Progenitor cell of endocrine pancreas (in vitro differentiated cells): Measurements from ENCODE around the gene MAP2K3. TPM values are rescaled to one million over a fixed set of nuclear protein-coding genes. Genes with fewer than 3 reads are reported as not detected.
"Not testable (repeated sequence)": the region's sequence is repeated elsewhere in the genome, so short reads cannot be mapped to it uniquely, and the experiment has no call there.

Experiments used
- DNase-seq: peaks from one replicate; pipeline ENCODE4 v3.0.0; 2021; ENCODE audit warnings: low spot score; ENCODE audit not compliant: unreplicated experiment
- H3K27ac Mint-ChIP-seq: 2 replicates; pipeline ENCODE4 v1.8.0; 2021; ENCODE audit warnings: mild to moderate bottlenecking, moderate library complexity, mixed read lengths
- H3K27me3 Mint-ChIP-seq: 2 replicates; pipeline ENCODE4 v1.8.0; 2021; ENCODE audit warnings: mixed read lengths
- H3K36me3 Mint-ChIP-seq: 2 replicates; pipeline ENCODE4 v1.8.0; 2022; ENCODE audit warnings: mixed read lengths; ENCODE audit not compliant: insufficient read depth
- H3K4me1 Mint-ChIP-seq: 2 replicates; pipeline ENCODE4 v1.8.0; 2021; ENCODE audit warnings: low read depth, mixed read lengths
- H3K4me3 Mint-ChIP-seq: 2 replicates; pipeline ENCODE4 v1.8.0; 2021; ENCODE audit warnings: low read depth, mild to moderate bottlenecking, moderate library complexity, mixed read lengths
- H3K9me3 Mint-ChIP-seq: 2 replicates; pipeline ENCODE4 v1.8.0; 2021; ENCODE audit warnings: low read depth, mixed read lengths
- total RNA-seq: library from RNA; stranded (reverse); gene quantifications from 2 replicates; pipeline ENCODE4 v1.2.1, GENCODE V29; 2021
- TF ChIP-seq, protein P1 (sequence below): fragments of 200-600 bp; sonication (generic); IDR thresholded peaks from one replicate; pipeline ENCODE4 v1.5.0; 2021; ENCODE audit warnings: antibody characterized with exemption, mild to moderate bottlenecking; ENCODE audit not compliant: unreplicated experiment

The MAP2K3 gene
- total RNA-seq, 1 donor from 2014 or later: 24.7 TPM

DNA sequence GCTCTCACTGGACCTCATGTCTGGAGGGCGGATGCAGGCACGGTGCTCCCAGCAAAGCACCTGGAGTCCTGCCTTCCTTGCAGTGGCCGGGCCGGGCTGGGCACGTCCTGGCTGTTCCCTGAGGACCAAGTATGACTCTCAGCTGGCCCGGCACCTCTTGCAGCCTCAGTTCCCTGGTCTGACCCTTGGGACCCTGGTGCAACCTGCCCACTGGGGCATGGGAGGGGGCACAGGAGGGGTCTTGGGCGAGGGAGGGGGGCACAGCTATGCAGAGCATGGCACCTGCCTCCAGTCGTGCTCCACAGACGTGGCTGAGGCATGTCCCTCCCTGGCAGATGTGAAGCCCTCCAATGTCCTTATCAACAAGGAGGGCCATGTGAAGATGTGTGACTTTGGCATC is 19.6 kb downstream of the MAP2K3 start:
- peaks cover 29% of the 10 kb centered on the region for H3K36me3 Mint-ChIP-seq
- H3K9me3 Mint-ChIP-seq: peaks cover 12% of the 10 kb centered on the region
- H3K4me3 Mint-ChIP-seq: no peak overlapping the region
- H3K4me1 Mint-ChIP-seq: no peaks in the 10 kb centered on the region
- DNase-seq: no peak
- TF ChIP-seq, protein P1, sequence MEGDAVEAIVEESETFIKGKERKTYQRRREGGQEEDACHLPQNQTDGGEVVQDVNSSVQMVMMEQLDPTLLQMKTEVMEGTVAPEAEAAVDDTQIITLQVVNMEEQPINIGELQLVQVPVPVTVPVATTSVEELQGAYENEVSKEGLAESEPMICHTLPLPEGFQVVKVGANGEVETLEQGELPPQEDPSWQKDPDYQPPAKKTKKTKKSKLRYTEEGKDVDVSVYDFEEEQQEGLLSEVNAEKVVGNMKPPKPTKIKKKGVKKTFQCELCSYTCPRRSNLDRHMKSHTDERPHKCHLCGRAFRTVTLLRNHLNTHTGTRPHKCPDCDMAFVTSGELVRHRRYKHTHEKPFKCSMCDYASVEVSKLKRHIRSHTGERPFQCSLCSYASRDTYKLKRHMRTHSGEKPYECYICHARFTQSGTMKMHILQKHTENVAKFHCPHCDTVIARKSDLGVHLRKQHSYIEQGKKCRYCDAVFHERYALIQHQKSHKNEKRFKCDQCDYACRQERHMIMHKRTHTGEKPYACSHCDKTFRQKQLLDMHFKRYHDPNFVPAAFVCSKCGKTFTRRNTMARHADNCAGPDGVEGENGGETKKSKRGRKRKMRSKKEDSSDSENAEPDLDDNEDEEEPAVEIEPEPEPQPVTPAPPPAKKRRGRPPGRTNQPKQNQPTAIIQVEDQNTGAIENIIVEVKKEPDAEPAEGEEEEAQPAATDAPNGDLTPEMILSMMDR: no peak
- no peak overlapping the region for H3K27ac Mint-ChIP-seq
- no peaks in the 10 kb centered on the region for H3K27me3 Mint-ChIP-seq

DNA sequence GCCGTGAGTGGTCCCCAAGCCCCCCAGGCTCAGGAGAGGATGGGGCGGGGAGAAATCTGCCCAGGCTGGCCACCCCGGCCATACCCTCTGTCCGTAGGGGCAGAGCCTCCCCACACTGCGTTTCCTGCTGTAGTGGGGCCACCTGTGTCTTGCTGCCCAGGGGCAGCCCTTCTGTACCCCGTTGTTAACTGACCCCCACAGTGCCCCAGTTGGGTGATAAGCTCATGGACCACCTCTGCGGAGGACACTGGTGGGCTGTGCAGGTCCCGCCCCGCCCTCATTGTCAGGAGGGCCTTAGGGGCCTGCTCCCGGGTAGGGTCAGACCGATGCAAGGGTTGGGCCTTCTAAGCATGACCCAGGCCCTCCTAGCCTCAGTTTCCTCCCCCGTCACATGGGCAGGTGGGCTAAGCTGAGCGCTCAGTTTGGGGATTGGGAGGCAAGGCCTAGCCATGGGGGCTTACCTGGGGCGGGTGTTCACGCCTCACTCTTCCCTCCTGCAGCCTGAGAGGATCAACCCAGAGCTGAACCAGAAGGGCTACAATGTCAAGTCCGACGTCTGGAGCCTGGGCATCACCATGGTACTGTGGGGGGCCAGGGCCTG is 20.1 kb downstream of the MAP2K3 start:
- not testable (repeated sequence) for H3K4me1 Mint-ChIP-seq, H3K27me3 Mint-ChIP-seq, DNase-seq, H3K27ac Mint-ChIP-seq, H3K4me3 Mint-ChIP-seq
- Mint-ChIP-seq H3K9me3 (peaks cover 12% of the 10 kb centered on the region), H3K36me3 (peaks cover 29% of the 10 kb centered on the region)

DNA sequence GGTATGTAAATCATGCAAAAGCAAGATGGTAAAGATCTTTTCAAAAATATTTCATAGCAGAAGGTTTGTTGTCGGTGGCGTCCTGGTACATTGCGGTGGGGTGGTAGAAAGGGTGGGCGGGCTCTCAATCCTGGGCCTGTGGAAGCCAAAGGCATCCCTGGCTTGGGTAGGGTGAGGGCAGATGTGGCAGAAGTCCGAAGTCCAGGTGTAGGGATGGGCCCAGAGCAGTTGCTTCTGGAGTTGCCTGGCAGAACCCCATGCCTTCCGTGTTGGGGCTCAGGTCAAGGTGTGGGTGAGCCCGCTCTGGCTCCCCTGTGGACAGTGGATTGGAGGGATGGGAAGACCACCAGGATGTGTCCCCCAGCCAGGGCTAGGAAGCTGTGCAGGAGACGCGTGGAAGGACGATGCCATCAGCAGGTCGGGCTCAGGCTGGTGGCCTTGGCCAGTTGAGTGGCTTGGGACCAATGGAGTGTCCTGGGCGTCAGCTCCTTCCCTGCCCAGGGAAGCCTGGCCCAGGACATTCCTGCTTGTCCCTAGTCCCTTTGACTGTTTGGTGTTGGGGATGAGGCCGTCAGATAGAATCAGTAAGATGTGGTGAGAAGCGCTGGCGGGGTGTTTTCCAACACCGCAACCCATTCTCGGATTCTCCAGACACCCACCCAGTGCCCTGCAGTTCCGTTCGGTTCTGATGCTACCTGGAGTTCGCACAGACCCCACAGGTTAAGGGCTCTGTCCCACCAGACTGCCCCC is 21.1 kb downstream of the MAP2K3 start:
- not testable (repeated sequence) for DNase-seq, H3K4me3 Mint-ChIP-seq, H3K9me3 Mint-ChIP-seq, H3K4me1 Mint-ChIP-seq, H3K27me3 Mint-ChIP-seq, H3K27ac Mint-ChIP-seq
- H3K36me3 Mint-ChIP-seq: peaks cover 31% of the 10 kb centered on the region

DNA sequence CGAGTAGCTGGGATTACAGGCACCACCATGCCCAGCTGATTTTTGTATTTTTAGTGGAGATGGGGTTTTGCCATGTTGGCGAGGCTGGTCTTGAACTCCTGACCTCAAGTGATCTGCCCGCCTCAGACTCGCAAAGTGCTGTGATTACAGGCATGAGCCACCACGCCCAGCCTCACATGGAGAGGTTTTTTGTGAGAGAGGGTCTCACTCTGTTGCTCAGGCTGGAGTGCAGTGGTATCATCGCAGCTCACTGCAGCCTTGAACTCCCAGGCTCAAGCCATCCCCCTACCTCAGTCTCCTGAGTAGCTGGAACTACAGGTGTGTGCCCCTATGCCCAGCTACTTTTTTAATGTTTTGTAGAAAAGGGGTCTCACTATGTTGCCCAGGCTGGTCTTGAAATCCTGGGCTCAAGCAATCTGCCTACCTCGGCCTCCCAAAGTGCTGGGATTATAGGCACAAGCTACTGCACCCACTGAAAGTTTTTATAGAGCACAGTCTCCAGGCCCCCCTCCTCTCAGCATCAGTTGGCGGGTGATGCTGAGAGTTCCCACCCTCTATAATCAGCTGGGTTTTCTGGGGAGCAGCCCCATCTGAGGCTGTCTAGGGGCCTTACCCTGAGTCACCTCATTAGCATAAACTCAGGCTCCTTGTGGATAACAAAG is 22.2 kb downstream of the MAP2K3 start:
- H3K27me3 Mint-ChIP-seq, H3K4me3 Mint-ChIP-seq, H3K27ac Mint-ChIP-seq, DNase-seq, H3K4me1 Mint-ChIP-seq, H3K9me3 Mint-ChIP-seq: not testable (repeated sequence)
- peaks cover 26% of the 10 kb centered on the region for H3K36me3 Mint-ChIP-seq

DNA sequence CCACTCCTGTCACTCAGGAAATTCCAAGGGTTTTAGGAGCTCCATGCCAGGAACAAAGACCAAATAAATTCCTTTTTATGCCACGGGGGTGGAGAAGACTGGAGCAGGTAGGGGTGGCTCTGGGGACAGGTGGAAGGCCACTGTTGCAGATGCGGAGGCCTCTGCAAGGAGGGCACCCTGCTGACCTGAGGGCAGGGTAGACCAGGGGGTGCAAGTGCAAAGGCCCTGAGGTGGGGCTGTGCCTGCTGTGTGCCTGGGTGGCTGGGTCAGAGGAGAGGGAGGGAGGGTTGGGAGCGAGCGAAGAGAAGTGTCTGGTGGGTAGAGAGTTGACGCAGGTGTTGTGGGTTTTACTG is 22.7 kb downstream of the MAP2K3 start:
- peaks cover 26% of the 10 kb centered on the region for H3K36me3 Mint-ChIP-seq
- H3K4me1 Mint-ChIP-seq, DNase-seq, H3K4me3 Mint-ChIP-seq, H3K27me3 Mint-ChIP-seq, H3K27ac Mint-ChIP-seq, H3K9me3 Mint-ChIP-seq: not testable (repeated sequence)

DNA sequence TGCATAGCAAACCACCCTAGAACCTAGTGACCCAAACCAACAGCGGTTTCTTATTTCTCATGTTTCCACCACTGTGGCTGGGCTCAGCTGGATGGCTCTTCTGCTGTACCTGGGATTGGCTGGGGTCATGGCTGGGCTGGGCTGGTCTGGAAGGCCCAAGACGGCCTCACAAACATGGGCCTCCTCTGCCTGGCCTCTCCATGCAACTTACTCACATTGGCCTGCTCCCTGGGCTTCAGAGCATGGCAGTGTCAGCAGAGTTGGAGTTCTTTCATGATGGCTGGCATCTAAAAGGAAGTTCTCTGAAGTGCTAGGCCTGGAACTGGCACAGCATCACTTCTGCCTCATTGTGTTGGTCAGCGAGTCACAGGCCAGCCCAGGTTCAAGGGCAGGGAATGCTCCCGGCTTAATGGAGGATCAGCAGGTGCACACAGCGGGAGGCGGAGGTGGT is 24.4 kb downstream of the MAP2K3 start:
- peaks cover 16% of the 10 kb centered on the region for H3K36me3 Mint-ChIP-seq
- H3K4me3 Mint-ChIP-seq, H3K4me1 Mint-ChIP-seq, H3K9me3 Mint-ChIP-seq, H3K27me3 Mint-ChIP-seq, H3K27ac Mint-ChIP-seq, DNase-seq: not testable (repeated sequence)

DNA sequence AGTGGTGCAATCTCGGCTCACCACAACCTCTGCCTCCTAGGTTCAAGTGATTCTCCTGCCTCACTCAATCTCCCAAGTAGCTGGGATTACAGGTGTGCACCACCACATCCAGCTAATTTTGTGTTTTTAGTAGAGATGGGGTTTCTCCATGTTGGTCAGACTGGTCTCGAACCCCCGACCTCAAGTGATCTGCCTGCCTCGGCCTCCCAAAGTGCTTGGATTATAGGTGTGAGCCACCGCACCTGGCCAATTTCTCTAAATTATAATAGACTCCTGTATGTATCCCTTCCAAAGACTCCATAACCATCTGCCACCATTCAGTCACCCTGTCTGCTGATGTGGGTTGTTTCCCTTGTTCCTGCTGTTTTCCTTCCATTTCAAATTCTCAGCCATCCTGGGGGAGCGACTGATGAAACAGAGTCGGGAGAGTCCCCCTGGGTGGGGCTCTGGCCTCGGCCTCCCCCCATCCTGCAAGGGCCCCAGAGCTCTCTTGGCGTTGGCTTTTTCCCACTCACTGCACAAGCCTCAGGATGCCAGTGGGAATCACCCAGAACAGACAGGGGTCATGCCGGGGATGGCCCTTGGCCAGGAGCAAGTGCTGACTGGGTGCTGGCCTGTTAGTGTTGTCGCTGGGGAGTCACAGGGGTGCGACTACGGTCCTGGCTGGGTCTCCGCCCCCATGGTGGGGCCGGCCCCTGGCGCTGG is 25.7 kb downstream of the MAP2K3 start:
- not testable (repeated sequence) for H3K4me1 Mint-ChIP-seq, H3K9me3 Mint-ChIP-seq, H3K27me3 Mint-ChIP-seq, H3K27ac Mint-ChIP-seq, DNase-seq, H3K4me3 Mint-ChIP-seq
- peaks cover 16% of the 10 kb centered on the region for H3K36me3 Mint-ChIP-seq

DNA sequence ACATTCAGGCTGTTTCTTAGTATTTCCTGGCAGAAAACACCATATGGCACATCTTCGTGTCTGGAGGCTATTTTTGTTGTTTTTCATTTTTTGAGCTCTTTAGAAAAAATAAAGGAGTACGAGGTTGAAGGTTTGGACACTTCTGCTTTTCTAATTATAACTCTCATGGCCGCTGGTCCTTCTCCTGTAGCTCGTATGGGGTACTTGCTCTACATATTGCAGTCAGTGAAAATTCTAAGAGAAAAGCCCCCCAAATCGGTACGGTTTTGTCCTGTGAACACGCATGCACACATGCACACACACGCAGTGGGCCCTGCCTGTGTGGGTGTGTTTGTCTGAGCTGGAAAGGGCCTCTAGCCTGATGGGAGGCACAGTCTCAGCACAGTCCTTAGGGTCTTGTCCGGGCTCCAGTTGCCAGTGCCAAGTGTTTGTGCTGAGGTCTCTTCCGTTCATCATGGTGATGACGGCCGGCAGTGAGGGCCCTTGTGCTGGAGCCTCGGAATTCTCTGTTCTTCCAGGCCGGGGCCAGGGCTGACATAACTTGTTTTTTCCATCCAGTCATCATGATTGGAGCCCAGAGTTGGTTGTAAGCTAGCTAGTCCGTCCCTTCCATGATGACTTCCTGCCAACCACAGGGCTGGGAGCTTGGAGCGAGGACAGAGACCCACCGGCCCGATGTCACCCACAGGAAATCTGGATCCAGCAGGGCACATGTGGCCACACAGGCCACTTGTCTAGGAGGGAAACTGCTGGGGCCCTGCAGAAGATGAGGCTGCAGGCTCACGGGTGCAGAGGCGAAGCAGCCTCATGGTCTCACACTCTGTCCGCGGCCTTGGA is 26.5 kb downstream of the MAP2K3 start:
- H3K9me3 Mint-ChIP-seq, H3K27ac Mint-ChIP-seq, H3K4me3 Mint-ChIP-seq: not testable (repeated sequence)

More for the DNA sequence above, 26.5 kb downstream of the MAP2K3 start:
- H3K4me1 Mint-ChIP-seq, H3K27me3 Mint-ChIP-seq, DNase-seq: not testable (repeated sequence)
- peaks cover 12% of the 10 kb centered on the region for H3K36me3 Mint-ChIP-seq
